Astrocyte of the spinal cord (primary cell): ENCODE data around the gene DCPS.
"Not testable (repeated sequence)": the region's sequence is repeated elsewhere in the genome, so short reads cannot be mapped to it uniquely, and the experiment has no call there.

Source experiments
- DNase-seq: peaks from one replicate; pipeline ENCODE4 v3.0.0; 2011; ENCODE audit warnings: low read depth, low spot score
- H3K4me3 ChIP-seq: 2 replicates; pipeline ENCODE4 v1.5.1; 2011; ENCODE audit warnings: low read depth, mild to moderate bottlenecking, low read length, moderate library complexity
- in situ Hi-C: cut with HindIII; loops from 2 replicates; pipeline ENCODE4 v1.10.0; 2017; ENCODE audit warnings: low sequenced_read_pairs
- TF ChIP-seq, protein P1 (sequence below): IDR thresholded peaks from 2 replicates; pipeline ENCODE4 v1.5.1; 2012; ENCODE audit warnings: low read depth, mild to moderate bottlenecking, low read length, inconsistent platforms

The DCPS gene

DNA sequence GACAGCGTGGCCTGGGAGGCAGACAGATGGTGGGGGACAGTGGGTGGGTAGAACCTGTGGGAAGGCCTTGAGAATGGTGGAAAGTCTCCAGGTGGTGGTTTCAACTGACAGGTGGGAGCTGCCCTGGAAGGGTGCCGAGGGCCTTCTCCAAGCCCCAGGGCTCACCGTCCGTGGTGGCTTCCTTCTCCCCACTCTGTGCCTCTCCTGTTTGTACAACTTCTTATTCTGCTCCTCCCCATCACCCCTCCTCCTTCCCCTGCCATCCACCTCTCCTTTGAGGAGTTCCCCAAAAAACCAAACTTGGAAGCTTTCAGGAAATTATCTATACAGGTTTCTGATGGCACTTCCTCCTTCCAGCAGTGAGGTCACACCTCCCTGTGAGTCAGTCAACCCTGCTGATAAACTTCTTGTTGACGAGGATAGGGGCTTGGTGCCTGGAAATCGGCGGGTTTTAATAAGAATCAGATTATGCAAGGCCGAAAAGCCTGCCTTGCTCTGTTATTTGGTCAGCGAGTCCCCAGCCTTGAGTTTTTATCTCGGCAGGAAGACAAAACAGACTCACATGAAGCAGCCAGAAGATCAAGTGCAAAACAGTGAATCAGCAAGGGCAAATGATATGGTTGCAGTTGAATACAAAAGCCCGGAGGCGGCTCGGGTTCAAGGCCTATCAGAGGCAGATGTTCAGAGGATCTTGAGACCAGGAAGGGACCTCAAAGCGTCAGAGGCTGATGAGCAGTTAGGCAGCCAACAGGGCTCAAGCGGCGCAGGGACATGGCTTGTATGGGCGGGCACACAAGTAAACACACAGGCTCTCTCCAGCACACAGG lies 42.1 kb downstream of the DCPS start:
- peak; percentile 41 for DNase-seq
- in situ Hi-C loops, result no loop called here
- no peak overlapping the region for H3K4me3 ChIP-seq
- TF ChIP-seq, protein P1, sequence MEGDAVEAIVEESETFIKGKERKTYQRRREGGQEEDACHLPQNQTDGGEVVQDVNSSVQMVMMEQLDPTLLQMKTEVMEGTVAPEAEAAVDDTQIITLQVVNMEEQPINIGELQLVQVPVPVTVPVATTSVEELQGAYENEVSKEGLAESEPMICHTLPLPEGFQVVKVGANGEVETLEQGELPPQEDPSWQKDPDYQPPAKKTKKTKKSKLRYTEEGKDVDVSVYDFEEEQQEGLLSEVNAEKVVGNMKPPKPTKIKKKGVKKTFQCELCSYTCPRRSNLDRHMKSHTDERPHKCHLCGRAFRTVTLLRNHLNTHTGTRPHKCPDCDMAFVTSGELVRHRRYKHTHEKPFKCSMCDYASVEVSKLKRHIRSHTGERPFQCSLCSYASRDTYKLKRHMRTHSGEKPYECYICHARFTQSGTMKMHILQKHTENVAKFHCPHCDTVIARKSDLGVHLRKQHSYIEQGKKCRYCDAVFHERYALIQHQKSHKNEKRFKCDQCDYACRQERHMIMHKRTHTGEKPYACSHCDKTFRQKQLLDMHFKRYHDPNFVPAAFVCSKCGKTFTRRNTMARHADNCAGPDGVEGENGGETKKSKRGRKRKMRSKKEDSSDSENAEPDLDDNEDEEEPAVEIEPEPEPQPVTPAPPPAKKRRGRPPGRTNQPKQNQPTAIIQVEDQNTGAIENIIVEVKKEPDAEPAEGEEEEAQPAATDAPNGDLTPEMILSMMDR, result no peak

GRCh38 chr11:126346586-126346940 lies 42.7 kb downstream of the DCPS start:
- in situ Hi-C loops, result no loop called here
- no peak overlapping the region for H3K4me3 ChIP-seq
- DNase-seq, result no peak
- TF ChIP-seq, protein P1, result no peak

- in situ Hi-C loops, DNase-seq, H3K4me3 ChIP-seq: not testable (repeated sequence)
These were observed 43.1 kb downstream of the DCPS start for GRCh38 chr11:126346946-126347345.

DNA sequence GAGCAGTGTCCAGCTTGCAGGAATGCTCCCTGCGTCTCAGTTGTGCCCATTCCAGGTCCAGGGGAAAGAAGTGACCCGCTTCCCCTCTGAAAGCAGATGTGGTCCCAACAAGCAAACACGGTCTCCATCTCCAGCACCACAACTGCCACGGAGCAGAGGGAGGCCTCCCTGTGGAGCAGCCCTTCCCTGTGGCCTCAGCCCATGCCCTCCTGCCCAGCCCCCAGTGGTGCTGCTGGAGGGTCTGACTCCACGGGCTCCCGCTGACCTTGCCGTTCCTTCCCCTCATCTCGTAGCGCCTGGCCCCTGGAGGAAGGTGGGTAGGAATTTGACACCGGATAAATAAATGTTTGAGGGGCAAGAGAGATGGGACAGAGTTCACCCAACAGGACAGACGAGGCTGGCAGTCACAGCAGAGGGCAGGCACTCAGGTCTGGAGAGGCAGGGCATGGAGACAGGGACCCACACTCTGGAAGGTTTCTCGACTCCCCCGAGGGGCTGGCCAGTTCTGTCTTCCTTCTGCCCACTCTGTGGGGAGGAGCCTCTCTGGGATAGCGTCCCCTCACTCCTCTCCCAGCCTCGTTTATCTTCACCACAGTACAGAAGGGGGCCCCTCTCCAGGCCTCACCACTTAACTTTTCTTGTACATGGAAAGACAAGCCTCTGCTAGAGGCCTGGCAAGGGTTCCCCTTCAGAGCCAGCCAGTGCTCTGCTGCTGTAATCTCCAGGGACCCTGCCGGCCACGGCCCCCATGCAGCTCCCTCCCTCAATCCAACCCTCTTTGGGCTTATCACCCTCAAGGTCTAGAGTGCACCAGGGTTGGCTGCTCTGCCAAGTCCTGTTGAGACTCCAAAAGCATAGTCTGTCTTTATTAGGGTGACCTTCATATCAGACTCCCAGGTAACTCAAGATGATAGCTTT lies 44.1 kb downstream of the DCPS start:
- H3K4me3 ChIP-seq, result no peak overlapping the region
- TF ChIP-seq, protein P1, result no peak
- in situ Hi-C loops, result no loop called here
- no peak for DNase-seq

DNA sequence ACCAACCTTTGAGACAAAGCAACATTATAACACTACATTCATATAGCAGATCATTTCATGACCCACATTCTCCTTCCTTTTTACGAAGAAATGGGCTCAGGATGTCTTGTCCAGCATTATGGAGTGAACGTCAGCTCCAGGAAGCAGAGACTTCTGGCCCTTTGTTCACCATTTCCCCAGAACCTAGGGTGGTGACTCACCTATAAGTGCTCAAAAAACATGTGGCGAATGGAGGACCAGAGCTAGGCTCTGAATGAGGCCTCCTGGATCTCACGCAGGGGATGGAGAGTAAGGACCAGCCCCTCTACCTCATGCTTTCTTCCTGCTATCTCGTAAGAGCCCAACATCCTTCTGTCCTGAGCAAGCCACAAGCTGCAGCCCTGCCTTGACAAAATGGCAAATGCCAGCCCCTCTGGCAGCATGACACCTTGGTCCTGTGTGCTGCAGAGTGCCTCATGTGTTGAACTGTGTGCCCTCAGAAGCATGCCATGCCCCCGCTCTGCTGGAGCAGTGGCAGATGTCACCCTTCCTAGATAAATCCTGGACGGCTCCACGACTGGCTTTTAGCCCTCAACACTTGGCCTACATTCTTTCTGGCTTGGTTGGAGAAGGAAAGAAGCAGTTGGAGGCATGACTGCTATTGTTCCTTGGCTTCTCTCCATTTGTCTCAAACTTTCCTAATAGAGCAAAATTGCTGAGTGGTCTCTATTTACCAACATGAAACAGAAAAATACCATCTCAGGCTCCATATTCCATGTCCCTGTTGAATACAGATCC lies 45.1 kb downstream of the DCPS start:
- no peak overlapping the region for H3K4me3 ChIP-seq
- peak; percentile 32 for DNase-seq
- TF ChIP-seq, protein P1, result no peak
- in situ Hi-C loops, result no loop called here

GRCh38 chr11:126350836-126351235 lies 47.0 kb downstream of the DCPS start:
- H3K4me3 ChIP-seq, result no peak overlapping the region
- in situ Hi-C loops, result no loop called here
- no peak for DNase-seq
- TF ChIP-seq, protein P1, result no peak
